ENCODE results near the gene GRXCR1.
A peak's percentile ranks its signal among the peaks of the same experiment; 100 is the strongest.

The GRXCR1 gene

DNA sequence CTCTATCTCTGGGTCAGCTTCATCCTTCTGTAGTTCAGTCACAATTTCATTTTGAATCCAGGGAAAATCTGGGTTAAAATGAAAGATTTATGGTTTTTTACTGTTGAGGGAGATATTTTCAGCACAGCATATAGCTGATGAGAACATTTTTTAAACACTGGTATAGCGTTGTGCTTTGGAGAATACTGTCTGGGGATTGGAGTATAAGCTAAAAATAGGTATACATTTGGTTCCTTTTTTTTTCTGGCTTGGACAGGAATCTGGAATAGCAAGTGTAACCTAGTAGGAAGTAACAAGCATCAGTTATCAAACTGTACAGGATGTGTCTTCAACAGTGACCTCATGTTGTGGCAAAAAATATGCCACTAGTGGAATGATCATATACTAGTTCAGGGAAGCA, 149.1 kb downstream of the GRXCR1 start:
- H3K4me3 ChIP-seq (ENCODE audit: low read length) = no peak overlapping the region
- H3K27me3 ChIP-seq (ENCODE audit: low read depth, low read length) = no peaks in the 10 kb centered on the region
- H4K20me1 ChIP-seq (ENCODE audit: insufficient read depth, low read length) = no peaks in the 10 kb centered on the region
- H3K79me2 ChIP-seq (ENCODE audit: low read length) = no peaks in the 10 kb centered on the region
- no peak overlapping the region for H3K4me2 ChIP-seq (ENCODE audit: low read length)
- no peak overlapping the region for H3K9ac ChIP-seq (ENCODE audit: low read length)
- H3K36me3 ChIP-seq (replicated peaks; ENCODE audit: low read depth, low read length) = no peaks in the 10 kb centered on the region
- no peaks in the 10 kb centered on the region for H3K9me3 ChIP-seq (ENCODE audit: insufficient read depth, low read length)
- TF ChIP-seq, protein P1, sequence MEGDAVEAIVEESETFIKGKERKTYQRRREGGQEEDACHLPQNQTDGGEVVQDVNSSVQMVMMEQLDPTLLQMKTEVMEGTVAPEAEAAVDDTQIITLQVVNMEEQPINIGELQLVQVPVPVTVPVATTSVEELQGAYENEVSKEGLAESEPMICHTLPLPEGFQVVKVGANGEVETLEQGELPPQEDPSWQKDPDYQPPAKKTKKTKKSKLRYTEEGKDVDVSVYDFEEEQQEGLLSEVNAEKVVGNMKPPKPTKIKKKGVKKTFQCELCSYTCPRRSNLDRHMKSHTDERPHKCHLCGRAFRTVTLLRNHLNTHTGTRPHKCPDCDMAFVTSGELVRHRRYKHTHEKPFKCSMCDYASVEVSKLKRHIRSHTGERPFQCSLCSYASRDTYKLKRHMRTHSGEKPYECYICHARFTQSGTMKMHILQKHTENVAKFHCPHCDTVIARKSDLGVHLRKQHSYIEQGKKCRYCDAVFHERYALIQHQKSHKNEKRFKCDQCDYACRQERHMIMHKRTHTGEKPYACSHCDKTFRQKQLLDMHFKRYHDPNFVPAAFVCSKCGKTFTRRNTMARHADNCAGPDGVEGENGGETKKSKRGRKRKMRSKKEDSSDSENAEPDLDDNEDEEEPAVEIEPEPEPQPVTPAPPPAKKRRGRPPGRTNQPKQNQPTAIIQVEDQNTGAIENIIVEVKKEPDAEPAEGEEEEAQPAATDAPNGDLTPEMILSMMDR (IDR thresholded peaks at IDR 0.05; ENCODE audit: low read depth, low read length) = no peak
- no peak for TF ChIP-seq EZH2phosphoT487 (IDR thresholded peaks at IDR 0.05; ENCODE audit: low read depth)
- H2AFZ ChIP-seq (ENCODE audit: low read depth, low read length) = no peak overlapping the region
- peaks cover under 1% of the 10 kb centered on the region; the same call in 1 of the 2 replicates for H3K4me1 ChIP-seq (ENCODE audit: low read length)
- H3K27ac ChIP-seq (ENCODE audit: low read length) = no peak overlapping the region

GRCh38 chr4:43047058-43047457, 154.5 kb downstream of the GRXCR1 start:
- H3K9ac ChIP-seq (ENCODE audit: low read length) = no peak overlapping the region
- no peak overlapping the region for H3K4me3 ChIP-seq (ENCODE audit: low read length)
- H4K20me1 ChIP-seq (ENCODE audit: insufficient read depth, low read length) = no peaks in the 10 kb centered on the region
- H2AFZ ChIP-seq (ENCODE audit: low read depth, low read length) = no peak overlapping the region
- no peaks in the 10 kb centered on the region for H3K36me3 ChIP-seq (replicated peaks; ENCODE audit: low read depth, low read length)
- no peaks in the 10 kb centered on the region for H3K27me3 ChIP-seq (ENCODE audit: low read depth, low read length)
- no peaks in the 10 kb centered on the region for H3K9me3 ChIP-seq (ENCODE audit: insufficient read depth, low read length)
- H3K79me2 ChIP-seq (ENCODE audit: low read length) = no peaks in the 10 kb centered on the region
- H3K4me1 ChIP-seq (ENCODE audit: low read length) = peaks cover 9% of the 10 kb centered on the region
- H3K4me2 ChIP-seq (ENCODE audit: low read length) = no peak overlapping the region
- TF ChIP-seq, protein P1 (IDR thresholded peaks at IDR 0.05; ENCODE audit: low read depth, low read length) = no peak
- no peak for TF ChIP-seq EZH2phosphoT487 (IDR thresholded peaks at IDR 0.05; ENCODE audit: low read depth)
- no peak overlapping the region for H3K27ac ChIP-seq (ENCODE audit: low read length)

GRCh38 chr4:43048570-43048969, 156.1 kb downstream of the GRXCR1 start:
- TF ChIP-seq, protein P1 (IDR thresholded peaks at IDR 0.05; ENCODE audit: low read depth, low read length) = peak; percentile 23
- no peak for TF ChIP-seq EZH2phosphoT487 (IDR thresholded peaks at IDR 0.05; ENCODE audit: low read depth)
- H3K36me3 ChIP-seq (replicated peaks; ENCODE audit: low read depth, low read length) = no peaks in the 10 kb centered on the region
- H3K79me2 ChIP-seq (ENCODE audit: low read length) = no peaks in the 10 kb centered on the region
- no peak overlapping the region for H3K4me3 ChIP-seq (ENCODE audit: low read length)
- no peaks in the 10 kb centered on the region for H4K20me1 ChIP-seq (ENCODE audit: insufficient read depth, low read length)
- no peaks in the 10 kb centered on the region for H3K27me3 ChIP-seq (ENCODE audit: low read depth, low read length)
- H3K27ac ChIP-seq (ENCODE audit: low read length) = no peak overlapping the region
- H2AFZ ChIP-seq (ENCODE audit: low read depth, low read length) = peak overlapping the region; percentile 75
- no peaks in the 10 kb centered on the region for H3K9me3 ChIP-seq (ENCODE audit: insufficient read depth, low read length)
- H3K9ac ChIP-seq (ENCODE audit: low read length) = no peak overlapping the region
- H3K4me2 ChIP-seq (ENCODE audit: low read length) = no peak overlapping the region
- H3K4me1 ChIP-seq (ENCODE audit: low read length) = peaks cover 9% of the 10 kb centered on the region

GRCh38 chr4:43049326-43049725, 156.8 kb downstream of the GRXCR1 start:
- Histone ChIP-seq H3K79me2 (ENCODE audit: low read length) (no peaks in the 10 kb centered on the region), H2AFZ (ENCODE audit: low read depth, low read length) (no peak overlapping the region), H3K4me3 (ENCODE audit: low read length) (no peak overlapping the region), H3K27ac (ENCODE audit: low read length) (no peak overlapping the region), H3K4me1 (ENCODE audit: low read length) (peaks cover 9% of the 10 kb centered on the region), H3K9me3 (ENCODE audit: insufficient read depth, low read length) (no peaks in the 10 kb centered on the region), H4K20me1 (ENCODE audit: insufficient read depth, low read length) (no peaks in the 10 kb centered on the region), H3K27me3 (ENCODE audit: low read depth, low read length) (no peaks in the 10 kb centered on the region), H3K4me2 (ENCODE audit: low read length) (no peak overlapping the region), H3K36me3 (replicated peaks; ENCODE audit: low read depth, low read length) (no peaks in the 10 kb centered on the region), H3K9ac (ENCODE audit: low read length) (no peak overlapping the region)
- no peak for TF ChIP-seq EZH2phosphoT487 (IDR thresholded peaks at IDR 0.05; ENCODE audit: low read depth)
- TF ChIP-seq, protein P1 (IDR thresholded peaks at IDR 0.05; ENCODE audit: low read depth, low read length) = no peak
